GM18498 (cell line): Measurements from ENCODE around the gene VANGL2.
A peak's percentile ranks its signal among the peaks of the same experiment; 100 is the strongest.

Experiments used
- ATAC-seq: cut with Tn5 transposase; IDR thresholded peaks from one replicate; pipeline ENCODE4 v1.9.1; 2021; ENCODE audit warnings: mild to moderate bottlenecking, moderate library complexity; ENCODE audit not compliant: unreplicated experiment

The VANGL2 gene

DNA sequence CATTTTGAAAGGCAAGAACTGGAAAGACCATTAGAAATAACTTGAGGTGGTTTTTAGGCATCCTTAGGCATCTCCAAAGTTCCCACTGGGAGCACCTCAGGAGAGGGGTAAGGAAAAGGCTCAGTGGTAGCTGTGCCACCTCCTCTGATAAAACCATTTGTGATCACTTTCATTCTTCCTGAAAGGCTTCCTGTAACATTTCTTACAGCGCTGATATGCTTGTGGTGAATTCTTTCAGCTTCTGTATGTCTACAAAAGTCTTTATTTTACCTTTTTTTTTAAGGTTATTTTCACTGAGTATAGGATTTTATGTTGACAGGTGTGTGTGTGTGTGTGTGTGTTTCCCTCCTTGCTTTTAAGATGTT lies 54.8 kb downstream of the VANGL2 start:
- no peak for ATAC-seq

DNA sequence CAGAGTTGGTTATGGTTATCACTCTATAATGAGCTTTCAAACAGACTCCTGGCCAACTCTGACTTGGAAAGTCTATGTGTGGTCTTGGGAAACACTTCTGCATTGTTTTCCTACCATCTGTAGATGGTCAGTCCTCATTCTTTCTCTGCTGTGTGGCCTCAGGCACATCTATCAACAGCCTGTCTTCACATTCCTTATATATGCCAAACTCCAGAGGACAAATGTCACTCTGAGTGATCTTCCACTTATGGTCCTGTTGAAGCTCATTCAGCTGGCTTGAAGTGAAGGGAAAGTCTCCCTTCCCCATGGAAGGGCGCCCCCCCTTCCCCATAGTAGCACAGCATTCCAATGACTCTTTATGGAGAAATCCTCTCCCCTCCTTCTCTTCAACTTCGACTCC lies 58.7 kb downstream of the VANGL2 start:
- ATAC-seq = no peak

DNA sequence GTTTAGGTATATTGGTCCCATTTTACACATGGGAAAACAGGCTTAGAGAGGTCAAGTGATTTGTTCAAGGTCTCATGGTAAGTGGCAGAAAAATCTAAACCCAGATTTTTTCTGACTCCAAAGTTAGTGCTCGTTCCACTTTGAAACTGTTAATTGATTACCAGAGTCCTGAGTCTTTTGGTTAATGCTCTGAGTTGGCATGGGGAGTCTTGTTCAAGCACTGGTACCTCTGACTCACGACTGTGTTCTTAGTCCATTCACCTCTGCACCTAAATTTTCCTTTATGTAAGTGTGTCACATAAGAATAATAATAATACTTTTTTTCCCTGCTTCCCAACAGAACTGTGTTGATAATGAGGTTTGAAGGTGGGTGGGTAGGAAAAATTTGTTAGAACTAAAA lies 59.3 kb downstream of the VANGL2 start:
- ATAC-seq = no peak

DNA sequence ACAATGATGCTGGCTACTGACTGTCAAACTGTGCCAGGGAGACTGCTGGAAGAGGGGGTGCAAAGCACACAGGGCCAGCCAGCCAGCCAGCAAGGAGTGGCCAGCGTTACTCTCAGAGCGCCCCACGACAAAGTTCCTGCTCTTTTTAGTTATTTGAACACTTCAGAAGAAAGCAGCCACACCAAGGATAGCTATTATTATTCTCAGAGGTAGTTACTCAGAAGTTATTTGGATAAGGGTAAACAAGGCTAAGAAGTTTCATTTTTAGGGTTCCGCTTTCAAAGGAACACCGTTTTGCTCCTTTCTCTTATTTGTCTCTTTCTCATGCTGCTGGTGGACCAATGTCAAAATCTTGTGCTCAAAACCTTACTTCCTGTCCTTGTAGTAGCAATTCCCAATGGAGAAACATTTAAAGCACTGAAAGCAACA lies 59.9 kb downstream of the VANGL2 start:
- no peak for ATAC-seq

DNA sequence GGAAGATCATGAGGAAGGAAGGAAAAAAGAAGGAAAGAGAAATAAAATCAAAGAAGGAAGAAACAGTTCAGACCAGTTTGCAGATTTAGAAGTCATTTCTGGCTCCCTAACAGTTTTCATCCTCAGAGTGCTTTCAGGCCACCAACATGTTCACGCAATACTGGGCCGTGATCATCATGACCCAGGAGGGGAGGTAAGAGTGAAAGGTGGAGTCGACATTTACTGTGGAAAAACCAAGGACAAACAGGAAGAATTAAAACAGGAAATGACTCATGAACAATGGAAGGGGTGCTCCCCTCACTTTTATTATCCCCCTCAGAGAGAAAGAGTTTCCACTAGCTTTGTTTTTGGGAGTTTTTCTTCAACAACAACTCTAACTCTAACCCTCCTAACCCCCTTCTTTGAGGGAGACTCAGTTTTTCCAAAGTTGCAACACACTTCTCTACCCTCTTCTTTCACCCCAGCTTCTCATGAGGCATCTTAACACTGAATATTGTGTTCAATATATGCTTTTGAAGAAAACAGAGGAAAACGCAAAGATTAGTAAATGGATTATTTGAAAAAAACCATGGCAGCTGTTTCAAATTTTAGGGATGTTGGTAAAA lies 60.4 kb downstream of the VANGL2 start:
- no peak for ATAC-seq

DNA sequence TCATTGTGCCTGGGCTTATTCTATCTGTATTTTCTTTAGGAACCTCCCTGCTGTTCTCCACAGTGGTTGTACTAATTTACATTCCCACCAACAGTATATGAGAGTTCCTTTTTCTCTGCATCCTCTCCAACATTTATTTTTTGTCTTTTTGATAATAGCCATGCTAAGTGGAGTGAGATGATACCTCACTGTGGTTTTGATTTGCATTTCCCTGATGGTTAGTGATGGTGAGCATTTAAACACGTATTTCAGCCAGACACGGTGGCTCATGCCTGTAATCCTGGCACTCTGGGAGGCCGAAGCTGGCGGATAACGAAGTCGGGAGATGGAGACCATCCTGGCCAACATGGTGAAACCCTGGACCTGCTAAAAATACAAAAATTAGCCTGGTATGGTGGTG lies 64.8 kb downstream of the VANGL2 start:
- peak; percentile 52 for ATAC-seq

DNA sequence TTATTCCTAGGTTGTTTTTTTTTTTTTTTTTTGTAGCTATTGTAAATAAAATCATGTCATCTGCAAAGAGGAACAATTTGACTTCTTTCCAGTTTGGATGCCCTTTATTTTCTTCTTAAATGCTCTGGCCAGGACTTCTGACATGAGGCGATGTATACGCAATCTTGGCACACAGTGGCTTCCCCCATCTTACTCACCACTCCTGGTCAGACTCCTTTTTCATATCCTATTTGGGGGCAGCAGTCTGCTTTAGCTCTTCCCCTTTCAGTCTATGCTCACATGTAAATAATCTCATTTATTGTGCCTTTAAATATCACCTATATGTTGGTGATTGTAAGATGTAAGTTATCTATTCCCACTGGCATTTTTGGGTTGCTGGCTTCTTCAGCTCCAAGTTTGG lies 66.6 kb downstream of the VANGL2 start:
- no peak for ATAC-seq

DNA sequence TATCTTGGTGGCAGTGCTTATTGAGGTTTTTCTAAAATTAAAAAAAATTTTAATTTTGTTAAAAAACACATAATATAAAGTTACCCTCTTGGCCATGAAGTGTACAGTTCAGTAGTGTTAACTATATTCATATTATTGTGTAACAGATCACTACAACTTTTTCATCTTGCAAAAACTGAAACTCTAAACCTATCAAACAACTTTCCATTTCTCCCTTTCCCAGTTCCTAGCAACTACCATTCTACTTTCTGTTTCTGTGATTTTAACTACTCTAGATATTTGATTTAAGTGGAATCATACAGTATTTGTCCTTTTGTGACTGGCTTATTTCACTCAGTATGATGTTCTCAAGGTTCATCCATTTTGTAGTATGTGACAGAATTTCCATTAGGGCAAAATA lies 67.2 kb downstream of the VANGL2 start:
- ATAC-seq = no peak

DNA sequence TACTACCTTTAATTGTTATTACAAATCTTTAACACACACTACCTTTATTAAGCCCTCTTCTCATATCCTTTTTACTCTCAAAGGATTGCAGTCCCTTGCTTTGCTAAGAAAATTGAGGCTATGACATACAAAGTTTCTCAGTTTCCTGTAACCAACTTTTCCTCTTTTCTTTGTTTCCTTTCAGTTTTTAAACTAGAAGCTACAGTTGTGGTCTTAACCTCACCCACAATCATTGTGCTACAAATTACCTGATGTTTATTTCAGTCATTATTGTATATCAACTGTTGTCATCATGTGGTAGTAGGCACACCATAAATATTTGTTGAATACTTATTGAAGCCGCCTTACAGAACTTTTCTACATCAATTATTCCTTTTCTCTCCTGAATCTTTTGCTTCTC lies 70.9 kb downstream of the VANGL2 start:
- ATAC-seq = no peak

DNA sequence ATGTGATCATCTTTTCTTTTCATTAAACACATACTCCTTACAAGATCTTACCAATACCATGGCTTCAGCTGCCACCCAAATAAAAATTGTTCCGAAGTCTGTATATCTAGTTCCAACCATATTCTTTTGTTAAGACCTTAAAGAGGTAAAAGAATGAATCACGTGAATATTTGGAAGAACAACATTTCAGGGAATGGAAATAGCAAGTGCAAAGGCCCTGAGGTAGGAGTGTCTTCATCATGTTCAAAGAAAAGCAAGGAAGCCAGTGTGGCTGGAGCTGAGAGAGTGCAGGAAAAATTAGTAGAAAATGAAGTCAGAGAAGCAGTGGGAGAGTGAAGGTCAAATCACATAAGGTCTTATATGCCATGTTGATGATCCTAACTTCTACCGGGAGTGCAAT lies 71.7 kb downstream of the VANGL2 start:
- no peak for ATAC-seq

DNA sequence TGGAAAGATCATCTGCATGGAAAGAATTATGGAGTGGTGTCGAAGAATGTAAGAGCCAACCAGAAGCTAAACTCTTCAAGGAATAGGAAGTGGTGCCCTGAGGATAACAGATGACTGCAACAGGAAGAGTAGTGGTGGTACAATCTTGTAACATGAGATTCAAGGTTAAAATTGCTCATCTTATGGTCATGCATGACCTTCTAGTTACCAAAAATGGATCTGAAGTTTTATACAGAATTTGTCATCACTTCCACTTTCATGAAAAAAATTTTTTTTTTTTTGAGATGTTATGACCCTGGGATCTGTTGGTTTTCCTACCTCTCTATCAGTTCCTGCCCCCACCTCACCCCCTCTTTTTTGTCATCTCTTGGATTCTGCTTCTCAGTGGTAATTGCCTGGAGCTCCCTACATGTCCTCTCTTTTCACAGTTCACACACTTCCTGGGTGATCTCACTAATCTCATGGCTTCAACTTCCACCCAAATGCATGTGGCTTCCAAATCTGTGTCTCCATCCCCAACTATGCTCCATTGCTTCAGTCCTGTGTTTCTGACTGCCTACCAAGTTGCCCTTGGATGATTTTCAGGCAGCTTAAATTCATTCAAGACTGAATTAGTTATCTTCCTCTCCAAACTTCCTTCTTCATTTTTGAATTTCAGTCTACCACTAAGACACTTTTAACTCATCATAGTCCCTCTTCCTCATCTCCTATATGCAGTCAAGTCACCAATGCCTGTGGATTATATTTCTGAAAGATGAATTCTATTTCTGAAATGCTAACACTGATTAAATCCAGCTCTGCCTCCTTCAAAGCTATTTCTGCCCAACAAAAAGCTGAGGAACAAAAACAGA lies 74.3 kb downstream of the VANGL2 start:
- ATAC-seq = no peak
